Neutrophil (primary cell): ENCODE data around the gene PASK.

Experiments
- H3K27ac ChIP-seq: fragments of 200-600 bp; sonication (generic); 2 replicates; pipeline ENCODE4 v1.5.1; 2016; ENCODE audit warnings: mild to moderate bottlenecking, moderate library complexity
- H3K27me3 ChIP-seq: fragments of 200-600 bp; sonication (generic); 2 replicates; pipeline ENCODE4 v1.6.0; 2016; ENCODE audit warnings: mild to moderate bottlenecking
- H3K36me3 ChIP-seq: fragments of 200-600 bp; sonication (generic); 2 replicates; pipeline ENCODE4 v1.5.1; 2017
- H3K4me1 ChIP-seq, 2 experiments: fragments of 200-600 bp in 1 of 2; sonication (generic) in 1 of 2; 1 replicate in 1 of 2; 2 replicates in 1 of 2; pipeline versions ENCODE4 v1.5.1 to v1.6.1; 2013 to 2016; ENCODE audit warnings: low read depth in 1 of 2, low read length in 1 of 2, mild to moderate bottlenecking in 1 of 2, moderate library complexity in 1 of 2; ENCODE audit not compliant: control insufficient read depth in 1 of 2, insufficient read depth in 1 of 2
- H3K4me3 ChIP-seq, 2 experiments: fragments of 200-600 bp in 1 of 2; sonication (generic) in 1 of 2; 1 replicate in 1 of 2; 2 replicates in 1 of 2; pipeline ENCODE4 v1.5.1; 2013 to 2016; ENCODE audit warnings: low read depth in 1 of 2, low read length in 1 of 2, mild to moderate bottlenecking in 1 of 2, moderate library complexity in 1 of 2
- H3K9me3 ChIP-seq: fragments of 200-600 bp; sonication (generic); 2 replicates; pipeline ENCODE4 v1.5.1; 2016
- CTCF ChIP-seq: fragments of 200-600 bp; sonication (generic); IDR thresholded peaks from 2 replicates; pipeline ENCODE4 v1.5.1; 2016; ENCODE audit warnings: antibody characterized with exemption

PASK gene

DNA sequence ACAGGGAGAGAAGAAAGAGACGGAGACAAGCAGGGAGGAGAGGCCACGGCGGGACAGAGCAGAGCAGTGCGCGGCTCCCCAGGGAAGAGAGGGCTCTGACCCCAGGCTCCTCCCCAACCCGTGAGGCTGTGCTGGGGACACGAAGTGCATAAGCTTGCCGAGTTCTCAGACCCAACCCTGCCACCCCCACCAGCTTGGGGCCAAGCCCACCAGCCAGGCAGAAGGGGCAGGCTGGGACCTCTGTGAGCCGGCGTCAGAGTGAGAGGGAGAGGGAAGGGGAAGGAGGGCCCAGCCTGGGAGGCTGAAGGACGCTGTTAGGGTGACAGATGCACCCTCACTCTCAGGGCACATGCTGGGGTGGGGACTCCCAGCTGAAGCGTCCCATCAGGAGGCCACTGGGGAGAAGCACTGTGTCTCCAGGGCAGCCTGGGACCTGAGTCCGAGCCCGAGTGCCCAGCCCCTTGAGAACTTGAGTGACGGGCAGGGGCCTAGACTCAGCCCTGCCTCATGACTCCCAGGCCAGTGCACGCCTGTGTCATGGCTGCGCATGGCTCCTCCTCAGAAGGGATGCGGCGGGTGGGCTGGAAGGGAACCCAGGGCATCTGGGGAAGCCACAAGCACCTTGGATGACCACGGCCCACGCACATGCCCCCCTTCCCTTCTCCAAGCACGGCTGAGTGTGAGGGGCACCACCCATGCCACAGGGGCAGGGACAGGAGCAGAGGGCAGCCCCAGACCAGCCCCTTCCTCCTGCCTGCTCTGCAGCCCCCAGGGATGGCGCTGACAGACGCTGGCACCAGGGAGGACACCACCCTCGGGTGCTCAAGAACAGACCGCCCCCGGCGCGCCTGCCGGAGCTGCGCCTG lies 78.2 kb downstream of the PASK start:
- Histone ChIP-seq H3K36me3 (peaks cover 19% of the 10 kb centered on the region), H3K27me3 (no peaks in the 10 kb centered on the region), H3K9me3 (no peaks in the 10 kb centered on the region), H3K4me3 (no peak overlapping the region), H3K4me1 (no peaks in the 10 kb centered on the region), H3K27ac (no peak overlapping the region)
- no peak for TF ChIP-seq CTCF

GRCh38 chr2:241070361-241070760 lies 78.9 kb downstream of the PASK start:
- Histone ChIP-seq H3K27me3 (no peaks in the 10 kb centered on the region), H3K4me1 (no peaks in the 10 kb centered on the region), H3K36me3 (peaks cover 15% of the 10 kb centered on the region), H3K27ac (no peak overlapping the region), H3K9me3 (no peaks in the 10 kb centered on the region), H3K4me3 (no peak overlapping the region)
- TF ChIP-seq CTCF: no peak

DNA sequence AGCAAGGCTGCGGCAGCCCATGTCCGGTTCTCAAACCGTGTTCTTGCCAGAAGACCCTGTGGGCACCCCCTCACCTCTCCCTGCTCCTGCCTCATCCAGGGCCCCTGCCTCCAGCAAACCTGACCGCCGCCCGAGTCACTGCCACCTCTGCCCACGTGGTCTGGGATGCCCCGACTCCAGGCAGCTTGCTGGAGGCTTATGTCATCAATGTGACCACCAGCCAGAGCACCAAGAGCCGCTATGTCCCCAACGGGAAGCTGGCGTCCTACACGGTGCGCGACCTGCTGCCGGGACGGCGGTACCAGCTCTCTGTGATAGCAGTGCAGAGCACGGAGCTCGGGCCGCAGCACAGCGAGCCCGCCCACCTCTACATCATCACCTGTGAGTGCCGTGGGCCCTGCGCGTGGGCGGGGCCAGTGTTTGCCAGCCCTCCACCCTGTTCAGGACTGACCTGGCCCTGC lies 79.4 kb downstream of the PASK start:
- Histone ChIP-seq H3K27ac (no peak overlapping the region), H3K4me1 (no peaks in the 10 kb centered on the region), H3K9me3 (no peaks in the 10 kb centered on the region), H3K4me3 (no peak overlapping the region), H3K27me3 (peaks cover 1% of the 10 kb centered on the region), H3K36me3 (peaks cover 10% of the 10 kb centered on the region)
- TF ChIP-seq CTCF: no peak

GRCh38 chr2:241068942-241069810 lies 80.1 kb downstream of the PASK start:
- H3K36me3 ChIP-seq: peaks cover 3% of the 10 kb centered on the region
- H3K9me3 ChIP-seq: no peaks in the 10 kb centered on the region
- no peak for TF ChIP-seq CTCF
- H3K4me1 ChIP-seq: no peaks in the 10 kb centered on the region
- peaks cover 8% of the 10 kb centered on the region for H3K27me3 ChIP-seq
- no peak overlapping the region for H3K27ac ChIP-seq
- H3K4me3 ChIP-seq: no peak overlapping the region

DNA sequence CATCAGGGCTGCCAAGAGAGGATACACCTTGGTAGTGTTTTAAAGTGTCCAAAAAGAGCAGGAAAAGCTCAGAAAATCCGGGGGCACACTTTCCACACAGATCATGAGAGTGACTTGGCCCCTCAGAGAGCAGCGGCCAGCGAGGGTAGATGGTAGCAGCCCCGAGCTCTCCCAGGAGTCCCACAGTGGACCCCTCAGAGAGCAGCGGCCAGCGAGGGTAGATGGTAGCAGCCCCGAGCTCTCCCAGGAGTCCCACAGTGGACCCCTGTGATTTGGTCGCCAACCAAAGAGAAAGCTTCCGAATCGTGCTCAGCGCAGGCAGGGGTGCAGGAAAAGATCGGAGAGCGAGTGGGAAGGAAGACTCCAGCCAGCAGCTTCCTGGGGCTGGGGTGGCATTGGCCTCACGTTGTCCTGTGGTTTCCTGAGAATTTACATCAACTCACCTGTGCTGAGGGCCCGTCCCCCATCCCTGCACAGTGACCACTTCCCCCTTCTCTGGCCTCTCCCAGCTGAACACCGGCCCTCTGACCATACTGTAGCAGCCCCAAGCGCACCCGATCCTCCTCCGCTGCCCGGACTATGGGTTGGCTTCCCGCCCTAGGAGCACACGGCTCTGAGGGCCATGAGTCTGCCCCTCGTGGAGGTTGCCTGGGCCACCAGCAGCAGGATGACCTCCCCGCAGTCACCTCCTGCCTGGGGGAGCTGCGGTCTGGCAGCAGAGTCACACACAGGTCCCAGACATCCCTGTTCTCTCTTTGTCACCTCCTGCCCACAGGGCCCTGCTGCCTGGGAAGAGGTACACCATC lies 80.9 kb downstream of the PASK start:
- H3K36me3 ChIP-seq: no peaks in the 10 kb centered on the region
- no peaks in the 10 kb centered on the region for H3K4me1 ChIP-seq
- no peak overlapping the region for H3K27ac ChIP-seq
- TF ChIP-seq CTCF: no peak
- H3K4me3 ChIP-seq: no peak overlapping the region
- H3K9me3 ChIP-seq: no peaks in the 10 kb centered on the region
- peaks cover 16% of the 10 kb centered on the region for H3K27me3 ChIP-seq
